HL-60 (cell line): ENCODE measurements around the gene TGFB1.

Experiments used
- DNase-seq, 2 experiments: peaks; one replicate each; pipeline ENCODE4 v3.0.0-alpha.2; 2010 to 2020; ENCODE audit warnings: low read depth in 1 of 2, low spot score in 1 of 2
- H3K27ac ChIP-seq: fragments of 250-450 bp; sonication (Bioruptor Pico); replicated peaks from 2 replicates; pipeline ENCODE4 v1.5.1; 2020; ENCODE audit warnings: mild to moderate bottlenecking, moderate library complexity
- H3K27me3 ChIP-seq: fragments of 250-450 bp; sonication (Bioruptor Pico); 2 replicates; pipeline ENCODE4 v1.5.1; 2021; ENCODE audit warnings: mild to moderate bottlenecking, moderate library complexity; ENCODE audit not compliant: insufficient read depth, poor library complexity, severe bottlenecking
- H3K4me3 ChIP-seq: replicated peaks from 2 replicates; pipeline ENCODE4 v1.5.1; 2011; ENCODE audit warnings: mild to moderate bottlenecking, control low read depth, low read length; ENCODE audit not compliant: insufficient read depth
- CTCF ChIP-seq: IDR thresholded peaks from one replicate; pipeline ENCODE4 v1.5.1; 2011; ENCODE audit warnings: low read length, control low read depth, inconsistent platforms; ENCODE audit not compliant: insufficient read depth
- GABPA ChIP-seq: IDR thresholded peaks from 2 replicates; pipeline ENCODE4 v1.6.1; 2012; ENCODE audit warnings: low read depth
- POLR2AphosphoS5 ChIP-seq: IDR thresholded peaks from 2 replicates; pipeline ENCODE4 v1.6.1; 2012; ENCODE audit warnings: low read depth
- REST ChIP-seq: IDR thresholded peaks from 2 replicates; pipeline ENCODE4 v1.6.1; 2012; ENCODE audit warnings: low read depth; ENCODE audit not compliant: insufficient replicate concordance
- SPI1 ChIP-seq: IDR thresholded peaks from 2 replicates; pipeline ENCODE4 v1.6.1; 2012; ENCODE audit warnings: low read depth, mild to moderate bottlenecking, borderline replicate concordance

TGFB1 gene

GRCh38 chr19:41323023-41323422 is 30.7 kb downstream of the TGFB1 start:
- no peak overlapping the region for H3K4me3 ChIP-seq
- peak overlapping the region; percentile 37 for H3K27ac ChIP-seq
- DNase-seq: no peak
- H3K27me3 ChIP-seq: no peaks in the 10 kb centered on the region
- TF ChIP-seq POLR2AphosphoS5 (no peak), REST (no peak), SPI1 (no peak), GABPA (no peak), CTCF (no peak)

GRCh38 chr19:41322451-41322850 is 31.3 kb downstream of the TGFB1 start:
- H3K27me3 ChIP-seq: no peaks in the 10 kb centered on the region
- no peak overlapping the region for H3K27ac ChIP-seq
- DNase-seq: no peak
- no peak overlapping the region for H3K4me3 ChIP-seq
- TF ChIP-seq CTCF (no peak), REST (no peak), SPI1 (no peak), POLR2AphosphoS5 (no peak), GABPA (no peak)

- Histone ChIP-seq H3K27me3 (no peaks in the 10 kb centered on the region), H3K4me3 (no peak overlapping the region), H3K27ac (no peak overlapping the region)
- TF ChIP-seq SPI1 (no peak), REST (no peak), CTCF (peak; percentile 35), POLR2AphosphoS5 (no peak; the same call in 1 of the 2 replicates), GABPA (no peak)
- no peak for DNase-seq
These were observed 32.0 kb downstream of the TGFB1 start for GRCh38 chr19:41321600-41322270.
